Transverse colon (tissue), 3 donors: ENCODE data around the gene SCN2A.

ENCODE experiments used
- POLR2A ChIP-seq: fragments of 450-650 bp; IDR thresholded peaks from one replicate; pipeline ENCODE4 v1.6.1; 2016; ENCODE audit warnings: antibody characterized with exemption, mild to moderate bottlenecking, moderate library complexity
- POLR2AphosphoS5 ChIP-seq, 3 donors: sonication (generic); formaldehyde crosslinking; IDR thresholded peaks; one replicate each; pipeline ENCODE4 v1.6.1; 2016; ENCODE audit warnings: antibody characterized with exemption in 3 of 3

GRCh38 chr2:165311949-165312348, 72.7 kb downstream of the SCN2A start:
- no peak for TF ChIP-seq POLR2AphosphoS5 (IDR thresholded peaks at IDR 0.05)
- no peak for TF ChIP-seq POLR2A
